Measurements from ENCODE around the gene CMSS1. TPM values are rescaled to one million over a fixed set of nuclear protein-coding genes. Genes with fewer than 3 reads are reported as not detected.
A peak's percentile ranks its signal among the peaks of the same experiment; 100 is the strongest.

The CMSS1 gene
- total RNA-seq, 1 donor from 2014 or later, result 34.8 TPM

GRCh38 chr3:99952306-99952705 lies 134.6 kb downstream of the CMSS1 start:
- H3K4me3 ChIP-seq, result no peak overlapping the region
- TF ChIP-seq CTCF (IDR thresholded peaks at IDR 0.05; ENCODE audit: borderline replicate concordance), result no peak
- peaks cover 48% of the 10 kb centered on the region for H3K4me1 ChIP-seq
- no peaks in the 10 kb centered on the region for H3K36me3 ChIP-seq
- no peaks in the 10 kb centered on the region for H3K27me3 ChIP-seq (ENCODE audit: low read depth)
- no peak overlapping the region for H3K27ac ChIP-seq (replicated peaks)
- no peak for DNase-seq
- no peaks in the 10 kb centered on the region for H3K9me3 ChIP-seq (replicated peaks)
- intact Hi-C loops (cut with micrococcal nuclease), result no loop called here

- TF ChIP-seq CTCF (IDR thresholded peaks at IDR 0.05; ENCODE audit: borderline replicate concordance), result no peak
- Histone ChIP-seq H3K4me3 (no peak overlapping the region), H3K36me3 (no peaks in the 10 kb centered on the region), H3K4me1 (peaks cover 53% of the 10 kb centered on the region), H3K27ac (replicated peaks) (no peak overlapping the region), H3K27me3 (ENCODE audit: low read depth) (no peaks in the 10 kb centered on the region), H3K9me3 (replicated peaks) (no peaks in the 10 kb centered on the region)
- intact Hi-C loops (cut with micrococcal nuclease), result no loop called here
- no peak for DNase-seq
Measured at GRCh38 chr3:99953596-99953995, 135.9 kb downstream of the CMSS1 start.

GRCh38 chr3:99954914-99955644 lies 137.4 kb downstream of the CMSS1 start:
- no peak for DNase-seq
- Histone ChIP-seq H3K27ac (replicated peaks) (peak overlapping the region; percentile 27), H3K4me3 (no peak overlapping the region), H3K27me3 (ENCODE audit: low read depth) (no peaks in the 10 kb centered on the region), H3K36me3 (no peaks in the 10 kb centered on the region), H3K9me3 (replicated peaks) (no peaks in the 10 kb centered on the region), H3K4me1 (peaks cover 47% of the 10 kb centered on the region)
- TF ChIP-seq CTCF (IDR thresholded peaks at IDR 0.05; ENCODE audit: borderline replicate concordance), result no peak
- intact Hi-C loops (cut with micrococcal nuclease), result no loop called here

- H3K27ac ChIP-seq (replicated peaks), result peak overlapping the region; percentile 27
- DNase-seq, result no peak
- no peaks in the 10 kb centered on the region for H3K27me3 ChIP-seq (ENCODE audit: low read depth)
- H3K36me3 ChIP-seq, result no peaks in the 10 kb centered on the region
- H3K9me3 ChIP-seq (replicated peaks), result no peaks in the 10 kb centered on the region
- no peak for TF ChIP-seq CTCF (IDR thresholded peaks at IDR 0.05; ENCODE audit: borderline replicate concordance)
- intact Hi-C loops (cut with micrococcal nuclease), result no loop called here
- H3K4me1 ChIP-seq, result peaks cover 56% of the 10 kb centered on the region
- H3K4me3 ChIP-seq, result no peak overlapping the region
Measured at GRCh38 chr3:99955773-99956562, 138.3 kb downstream of the CMSS1 start.

GRCh38 chr3:99957151-99957796 lies 139.6 kb downstream of the CMSS1 start:
- H3K9me3 ChIP-seq (replicated peaks), result no peaks in the 10 kb centered on the region
- no peaks in the 10 kb centered on the region for H3K36me3 ChIP-seq
- no peaks in the 10 kb centered on the region for H3K27me3 ChIP-seq (ENCODE audit: low read depth)
- intact Hi-C loops (cut with micrococcal nuclease), result no loop called here
- TF ChIP-seq CTCF (IDR thresholded peaks at IDR 0.05; ENCODE audit: borderline replicate concordance), result no peak
- H3K4me1 ChIP-seq, result peaks cover 68% of the 10 kb centered on the region
- H3K4me3 ChIP-seq, result no peak overlapping the region
- DNase-seq, result no peak
- no peak overlapping the region for H3K27ac ChIP-seq (replicated peaks)

Measured in left ventricle myocardium inferior (tissue), 1 donor.